HepG2 (cell line): ENCODE measurements around the gene GIPC1. TPM values are rescaled to one million over a fixed set of nuclear protein-coding genes. Genes with fewer than 3 reads are reported as not detected.

ENCODE experiments used
- CENPT ChIP-seq: sonication (generic); formaldehyde crosslinking; IDR thresholded peaks from 2 replicates; pipeline ENCODE4 v1.8.0; 2022; ENCODE audit warnings: low read depth, mild to moderate bottlenecking, moderate library complexity, missing genetic modification reagents
- EEA1 ChIP-seq: sonication (generic); formaldehyde crosslinking; IDR thresholded peaks from 2 replicates; pipeline ENCODE4 v1.5.1; 2020; ENCODE audit warnings: mild to moderate bottlenecking, missing genetic modification reagents, borderline replicate concordance
- FLYWCH1 ChIP-seq: sonication (generic); formaldehyde crosslinking; IDR thresholded peaks from 2 replicates; pipeline ENCODE4 v1.8.1; 2023; ENCODE audit warnings: mild to moderate bottlenecking, missing genetic modification reagents
- MTA3 ChIP-seq: sonication (generic); formaldehyde crosslinking; IDR thresholded peaks from 2 replicates; pipeline ENCODE4 v1.4.0; 2020; ENCODE audit warnings: missing genetic modification reagents
- YEATS2 ChIP-seq: sonication (generic); formaldehyde crosslinking; IDR thresholded peaks from 2 replicates; pipeline ENCODE4 v1.4.0; 2020; ENCODE audit warnings: missing genetic modification reagents, borderline replicate concordance
- ZBTB7A ChIP-seq: sonication (generic); formaldehyde crosslinking; IDR thresholded peaks from 2 replicates; pipeline ENCODE4 v1.8.0; 2022; ENCODE audit warnings: mild to moderate bottlenecking, missing genetic modification reagents
- ZNF761 ChIP-seq: sonication (generic); formaldehyde crosslinking; conservative IDR thresholded peaks from 2 replicates; pipeline ENCODE4 v1.4.0; 2020; ENCODE audit warnings: mild to moderate bottlenecking, missing genetic modification reagents
- ZNF781 ChIP-seq: sonication (generic); formaldehyde crosslinking; IDR thresholded peaks from 2 replicates; pipeline ENCODE4 v1.5.1; 2020; ENCODE audit warnings: borderline replicate concordance, mild to moderate bottlenecking, missing genetic modification reagents; ENCODE audit errors: not compliant biosample characterization
- polyA plus RNA-seq, 8 experiments: library from polyadenylated mRNA; depleted of rRNA in 3 of 8; stranded (reverse) in 7 of 8; unstranded in 1 of 8; fragments of >200 nt; fragmentation: Illumina TruSeq in 4 of 8; extraction: Trizol in 4 of 8; gene quantifications; 2 replicates each; pipeline versions ENCODE4 v1.2.1 to v1.2.3, GENCODE V29; 2011 to 2016; ENCODE audit warnings: low read depth in 4 of 8, missing spikeins in 1 of 8, mixed read lengths in 1 of 8; ENCODE audit not compliant: insufficient read depth in 1 of 8
- total RNA-seq, 5 experiments: library from RNA; depleted of rRNA; stranded (reverse); fragments of >200 nt; fragmentation: Illumina TruSeq; extraction: Trizol; gene quantifications; 2 replicates each; pipeline ENCODE4 v1.2.3, GENCODE V29; 2016; ENCODE audit warnings: low read depth in 1 of 5
- TF ChIP-seq, protein P1 (sequence below): sonication (generic); formaldehyde crosslinking; IDR thresholded peaks from one replicate; pipeline ENCODE4 v1.5.1; 2020; ENCODE audit warnings: mild to moderate bottlenecking, missing genetic modification reagents; ENCODE audit errors: not compliant biosample characterization
- TF ChIP-seq, protein P2 (sequence below), 2 experiments: sonication (generic) in 1 of 2; formaldehyde crosslinking in 1 of 2; IDR thresholded peaks; 2 replicates each; pipeline versions ENCODE4 v1.4.0 to v1.6.1; 2018 to 2020; ENCODE audit warnings: missing genetic modification reagents in 2 of 2, borderline replicate concordance in 1 of 2, low read depth in 1 of 2, mild to moderate bottlenecking in 1 of 2, missing biosample characterization in 1 of 2
- TF ChIP-seq, protein P3 (sequence below): sonication (generic); formaldehyde crosslinking; IDR thresholded peaks from 2 replicates; pipeline ENCODE4 v1.4.0; 2020; ENCODE audit warnings: missing genetic modification reagents
- TF ChIP-seq, protein P4 (sequence below): sonication (generic); formaldehyde crosslinking; IDR thresholded peaks from 2 replicates; pipeline ENCODE4 v1.4.0; 2020; ENCODE audit warnings: missing genetic modification reagents

The GIPC1 gene
- total and polyA plus RNA-seq, 2 of the 13 experiments (the other 11 are each of a cell fraction or from before 2014, with no cell fraction given): 27.1 to 48.1 TPM

DNA sequence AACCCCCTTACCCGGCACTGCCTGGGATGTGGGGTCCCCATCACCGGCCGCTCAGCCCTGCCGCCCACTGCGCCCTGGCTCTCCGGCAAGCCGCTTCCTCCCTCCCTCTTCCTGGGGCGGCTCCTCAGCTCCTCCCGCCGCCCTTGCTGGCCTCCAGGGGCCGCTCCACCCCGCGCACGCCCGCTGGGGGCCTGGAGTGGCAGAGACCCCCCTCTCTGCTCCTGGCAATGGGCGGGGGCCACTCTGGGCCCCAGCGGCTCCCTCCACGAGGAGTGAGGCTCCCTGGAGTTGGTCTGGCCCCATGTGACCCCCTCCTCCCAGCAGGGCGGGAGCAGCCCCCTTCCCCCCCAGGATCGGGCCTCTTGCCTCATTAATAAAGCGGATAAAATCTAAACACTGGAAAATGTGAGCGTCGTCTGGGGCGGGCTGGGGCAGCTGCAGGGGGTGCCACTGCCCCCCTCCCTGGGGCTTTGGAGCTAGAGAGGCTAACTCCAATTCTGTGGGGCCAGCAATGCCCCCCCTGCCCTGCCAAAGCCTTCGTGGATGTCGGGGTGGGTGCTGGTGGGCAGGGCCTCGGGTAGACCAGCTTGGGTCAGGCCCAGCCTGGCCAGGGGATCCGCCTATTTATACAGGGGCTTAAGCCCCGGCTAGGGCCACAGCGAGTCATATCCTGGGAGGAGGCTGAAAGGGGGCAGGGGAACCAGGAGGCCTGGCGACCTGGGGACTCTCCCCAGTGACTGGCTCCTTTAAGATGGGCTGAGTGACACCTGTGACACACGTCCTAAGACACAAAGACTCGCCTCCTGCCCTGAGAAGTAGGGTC is 20.5 kb downstream of the GIPC1 start, which contains the start of gene PTGER1 (continued):
- TF ChIP-seq, protein P1, sequence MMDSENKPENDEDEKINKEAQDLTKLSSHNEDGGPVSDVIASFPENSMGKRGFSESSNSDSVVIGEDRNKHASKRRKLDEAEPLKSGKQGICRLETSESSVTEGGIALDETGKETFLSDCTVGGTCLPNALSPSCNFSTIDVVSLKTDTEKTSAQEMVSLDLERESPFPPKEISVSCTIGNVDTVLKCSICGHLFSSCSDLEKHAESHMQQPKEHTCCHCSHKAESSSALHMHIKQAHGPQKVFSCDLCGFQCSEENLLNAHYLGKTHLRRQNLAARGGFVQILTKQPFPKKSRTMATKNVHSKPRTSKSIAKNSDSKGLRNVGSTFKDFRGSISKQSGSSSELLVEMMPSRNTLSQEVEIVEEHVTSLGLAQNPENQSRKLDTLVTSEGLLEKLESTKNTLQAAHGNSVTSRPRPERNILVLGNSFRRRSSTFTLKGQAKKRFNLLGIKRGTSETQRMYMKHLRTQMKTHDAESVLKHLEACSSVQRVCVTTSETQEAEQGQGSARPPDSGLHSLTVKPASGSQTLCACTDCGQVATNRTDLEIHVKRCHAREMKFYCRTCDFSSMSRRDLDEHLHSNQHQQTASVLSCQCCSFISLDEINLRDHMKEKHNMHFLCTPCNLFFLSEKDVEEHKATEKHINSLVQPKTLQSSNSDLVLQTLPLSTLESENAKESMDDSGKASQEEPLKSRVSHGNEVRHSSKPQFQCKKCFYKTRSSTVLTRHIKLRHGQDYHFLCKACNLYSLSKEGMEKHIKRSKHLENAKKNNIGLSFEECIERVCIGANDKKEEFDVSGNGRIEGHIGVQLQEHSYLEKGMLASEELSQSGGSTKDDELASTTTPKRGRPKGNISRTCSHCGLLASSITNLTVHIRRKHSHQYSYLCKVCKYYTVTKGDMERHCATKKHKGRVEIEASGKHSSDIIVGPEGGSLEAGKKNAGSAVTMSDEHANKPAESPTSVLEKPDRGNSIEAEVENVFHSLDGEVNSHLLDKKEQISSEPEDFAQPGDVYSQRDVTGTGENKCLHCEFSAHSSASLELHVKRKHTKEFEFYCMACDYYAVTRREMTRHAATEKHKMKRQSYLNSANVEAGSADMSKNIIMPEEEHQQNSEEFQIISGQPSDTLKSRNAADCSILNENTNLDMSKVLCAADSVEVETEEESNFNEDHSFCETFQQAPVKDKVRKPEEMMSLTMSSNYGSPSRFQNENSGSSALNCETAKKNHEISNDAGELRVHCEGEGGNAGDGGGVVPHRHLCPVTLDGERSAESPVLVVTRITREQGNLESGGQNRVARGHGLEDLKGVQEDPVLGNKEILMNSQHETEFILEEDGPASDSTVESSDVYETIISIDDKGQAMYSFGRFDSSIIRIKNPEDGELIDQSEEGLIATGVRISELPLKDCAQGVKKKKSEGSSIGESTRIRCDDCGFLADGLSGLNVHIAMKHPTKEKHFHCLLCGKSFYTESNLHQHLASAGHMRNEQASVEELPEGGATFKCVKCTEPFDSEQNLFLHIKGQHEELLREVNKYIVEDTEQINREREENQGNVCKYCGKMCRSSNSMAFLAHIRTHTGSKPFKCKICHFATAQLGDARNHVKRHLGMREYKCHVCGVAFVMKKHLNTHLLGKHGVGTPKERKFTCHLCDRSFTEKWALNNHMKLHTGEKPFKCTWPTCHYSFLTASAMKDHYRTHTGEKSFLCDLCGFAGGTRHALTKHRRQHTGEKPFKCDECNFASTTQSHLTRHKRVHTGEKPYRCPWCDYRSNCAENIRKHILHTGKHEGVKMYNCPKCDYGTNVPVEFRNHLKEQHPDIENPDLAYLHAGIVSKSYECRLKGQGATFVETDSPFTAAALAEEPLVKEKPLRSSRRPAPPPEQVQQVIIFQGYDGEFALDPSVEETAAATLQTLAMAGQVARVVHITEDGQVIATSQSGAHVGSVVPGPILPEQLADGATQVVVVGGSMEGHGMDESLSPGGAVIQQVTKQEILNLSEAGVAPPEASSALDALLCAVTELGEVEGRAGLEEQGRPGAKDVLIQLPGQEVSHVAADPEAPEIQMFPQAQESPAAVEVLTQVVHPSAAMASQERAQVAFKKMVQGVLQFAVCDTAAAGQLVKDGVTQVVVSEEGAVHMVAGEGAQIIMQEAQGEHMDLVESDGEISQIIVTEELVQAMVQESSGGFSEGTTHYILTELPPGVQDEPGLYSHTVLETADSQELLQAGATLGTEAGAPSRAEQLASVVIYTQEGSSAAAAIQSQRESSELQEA (CRISPR knock-in tag): no peak
- TF ChIP-seq, protein P2, sequence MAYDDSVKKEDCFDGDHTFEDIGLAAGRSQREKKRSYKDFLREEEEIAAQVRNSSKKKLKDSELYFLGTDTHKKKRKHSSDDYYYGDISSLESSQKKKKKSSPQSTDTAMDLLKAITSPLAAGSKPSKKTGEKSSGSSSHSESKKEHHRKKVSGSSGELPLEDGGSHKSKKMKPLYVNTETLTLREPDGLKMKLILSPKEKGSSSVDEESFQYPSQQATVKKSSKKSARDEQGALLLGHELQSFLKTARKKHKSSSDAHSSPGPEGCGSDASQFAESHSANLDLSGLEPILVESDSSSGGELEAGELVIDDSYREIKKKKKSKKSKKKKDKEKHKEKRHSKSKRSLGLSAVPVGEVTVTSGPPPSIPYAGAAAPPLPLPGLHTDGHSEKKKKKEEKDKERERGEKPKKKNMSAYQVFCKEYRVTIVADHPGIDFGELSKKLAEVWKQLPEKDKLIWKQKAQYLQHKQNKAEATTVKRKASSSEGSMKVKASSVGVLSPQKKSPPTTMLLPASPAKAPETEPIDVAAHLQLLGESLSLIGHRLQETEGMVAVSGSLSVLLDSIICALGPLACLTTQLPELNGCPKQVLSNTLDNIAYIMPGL (CRISPR knock-in tag; IDR thresholded peaks at IDR 0.05; ENCODE audit: borderline replicate concordance in 1 of 2, low read depth in 1 of 2): peak in 1 of 2 experiments; percentile 65; a peak in 2 of 4 replicates
- TF ChIP-seq CENPT (no peak), ZNF781 (no peak), EEA1 (CRISPR knock-in tag) (no peak), YEATS2 (CRISPR knock-in tag) (no peak), FLYWCH1 (CRISPR knock-in tag) (no peak), ZNF761 (no peak), ZBTB7A (CRISPR knock-in tag) (no peak), MTA3 (CRISPR knock-in tag) (no peak)
- TF ChIP-seq, protein P3, sequence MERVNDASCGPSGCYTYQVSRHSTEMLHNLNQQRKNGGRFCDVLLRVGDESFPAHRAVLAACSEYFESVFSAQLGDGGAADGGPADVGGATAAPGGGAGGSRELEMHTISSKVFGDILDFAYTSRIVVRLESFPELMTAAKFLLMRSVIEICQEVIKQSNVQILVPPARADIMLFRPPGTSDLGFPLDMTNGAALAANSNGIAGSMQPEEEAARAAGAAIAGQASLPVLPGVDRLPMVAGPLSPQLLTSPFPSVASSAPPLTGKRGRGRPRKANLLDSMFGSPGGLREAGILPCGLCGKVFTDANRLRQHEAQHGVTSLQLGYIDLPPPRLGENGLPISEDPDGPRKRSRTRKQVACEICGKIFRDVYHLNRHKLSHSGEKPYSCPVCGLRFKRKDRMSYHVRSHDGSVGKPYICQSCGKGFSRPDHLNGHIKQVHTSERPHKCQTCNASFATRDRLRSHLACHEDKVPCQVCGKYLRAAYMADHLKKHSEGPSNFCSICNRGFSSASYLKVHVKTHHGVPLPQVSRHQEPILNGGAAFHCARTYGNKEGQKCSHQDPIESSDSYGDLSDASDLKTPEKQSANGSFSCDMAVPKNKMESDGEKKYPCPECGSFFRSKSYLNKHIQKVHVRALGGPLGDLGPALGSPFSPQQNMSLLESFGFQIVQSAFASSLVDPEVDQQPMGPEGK (CRISPR knock-in tag): peak; percentile 85
- TF ChIP-seq, protein P4, sequence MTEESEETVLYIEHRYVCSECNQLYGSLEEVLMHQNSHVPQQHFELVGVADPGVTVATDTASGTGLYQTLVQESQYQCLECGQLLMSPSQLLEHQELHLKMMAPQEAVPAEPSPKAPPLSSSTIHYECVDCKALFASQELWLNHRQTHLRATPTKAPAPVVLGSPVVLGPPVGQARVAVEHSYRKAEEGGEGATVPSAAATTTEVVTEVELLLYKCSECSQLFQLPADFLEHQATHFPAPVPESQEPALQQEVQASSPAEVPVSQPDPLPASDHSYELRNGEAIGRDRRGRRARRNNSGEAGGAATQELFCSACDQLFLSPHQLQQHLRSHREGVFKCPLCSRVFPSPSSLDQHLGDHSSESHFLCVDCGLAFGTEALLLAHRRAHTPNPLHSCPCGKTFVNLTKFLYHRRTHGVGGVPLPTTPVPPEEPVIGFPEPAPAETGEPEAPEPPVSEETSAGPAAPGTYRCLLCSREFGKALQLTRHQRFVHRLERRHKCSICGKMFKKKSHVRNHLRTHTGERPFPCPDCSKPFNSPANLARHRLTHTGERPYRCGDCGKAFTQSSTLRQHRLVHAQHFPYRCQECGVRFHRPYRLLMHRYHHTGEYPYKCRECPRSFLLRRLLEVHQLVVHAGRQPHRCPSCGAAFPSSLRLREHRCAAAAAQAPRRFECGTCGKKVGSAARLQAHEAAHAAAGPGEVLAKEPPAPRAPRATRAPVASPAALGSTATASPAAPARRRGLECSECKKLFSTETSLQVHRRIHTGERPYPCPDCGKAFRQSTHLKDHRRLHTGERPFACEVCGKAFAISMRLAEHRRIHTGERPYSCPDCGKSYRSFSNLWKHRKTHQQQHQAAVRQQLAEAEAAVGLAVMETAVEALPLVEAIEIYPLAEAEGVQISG (CRISPR knock-in tag): no peak
